ENCODE results near the gene PPP2CA. TPM values are rescaled to one million over a fixed set of nuclear protein-coding genes. Genes with fewer than 3 reads are reported as not detected.
A peak's percentile ranks its signal among the peaks of the same experiment; 100 is the strongest.

The PPP2CA gene
- total and polyA plus RNA-seq, 2 of the 13 experiments (the other 11 are each of a cell fraction or from before 2014, with no cell fraction given), result 82.4 to 171 TPM

DNA sequence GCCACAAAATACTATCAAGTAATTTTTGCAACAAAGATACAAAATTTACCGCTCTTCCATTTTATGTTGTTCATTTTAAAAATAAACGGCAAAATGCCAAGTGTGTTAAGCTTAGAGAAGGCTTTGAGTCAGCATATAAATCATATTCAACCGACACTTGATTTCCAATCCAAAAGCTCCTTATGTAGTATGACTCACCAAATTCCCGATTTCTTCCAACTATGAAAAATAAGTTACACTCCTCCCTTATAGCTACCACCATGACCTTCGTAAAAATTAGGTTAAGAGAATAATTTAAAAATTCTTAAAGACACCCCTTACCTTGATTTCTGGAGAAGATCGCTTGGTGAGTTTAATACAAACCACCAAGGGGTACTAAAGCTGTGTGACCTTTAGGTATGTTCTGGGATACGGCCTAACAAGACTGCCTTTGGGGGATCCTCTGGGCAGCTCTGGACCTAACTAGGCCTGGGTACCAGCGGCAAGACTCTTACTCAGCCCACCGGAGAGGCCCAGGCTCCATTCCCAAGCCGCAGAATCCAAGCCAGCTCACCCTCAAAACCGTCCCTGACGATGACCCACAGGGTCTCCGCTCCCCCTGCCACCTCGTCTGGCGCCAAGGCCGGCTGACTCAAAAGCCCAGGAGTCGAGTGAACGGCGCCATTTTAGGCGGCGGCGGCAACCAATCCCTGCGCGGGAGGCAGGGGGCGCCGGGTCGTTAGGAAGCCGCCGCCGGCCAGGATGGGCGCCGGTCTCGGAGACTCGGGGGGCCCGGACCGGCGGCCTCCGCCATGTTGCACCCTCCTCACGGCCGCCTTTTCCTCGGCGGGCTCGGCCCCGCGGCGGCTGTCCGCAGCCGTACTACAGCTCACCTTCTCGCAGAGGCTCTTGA lies 739 bp downstream of the PPP2CA start (continued):
- TF ChIP-seq, protein P1, sequence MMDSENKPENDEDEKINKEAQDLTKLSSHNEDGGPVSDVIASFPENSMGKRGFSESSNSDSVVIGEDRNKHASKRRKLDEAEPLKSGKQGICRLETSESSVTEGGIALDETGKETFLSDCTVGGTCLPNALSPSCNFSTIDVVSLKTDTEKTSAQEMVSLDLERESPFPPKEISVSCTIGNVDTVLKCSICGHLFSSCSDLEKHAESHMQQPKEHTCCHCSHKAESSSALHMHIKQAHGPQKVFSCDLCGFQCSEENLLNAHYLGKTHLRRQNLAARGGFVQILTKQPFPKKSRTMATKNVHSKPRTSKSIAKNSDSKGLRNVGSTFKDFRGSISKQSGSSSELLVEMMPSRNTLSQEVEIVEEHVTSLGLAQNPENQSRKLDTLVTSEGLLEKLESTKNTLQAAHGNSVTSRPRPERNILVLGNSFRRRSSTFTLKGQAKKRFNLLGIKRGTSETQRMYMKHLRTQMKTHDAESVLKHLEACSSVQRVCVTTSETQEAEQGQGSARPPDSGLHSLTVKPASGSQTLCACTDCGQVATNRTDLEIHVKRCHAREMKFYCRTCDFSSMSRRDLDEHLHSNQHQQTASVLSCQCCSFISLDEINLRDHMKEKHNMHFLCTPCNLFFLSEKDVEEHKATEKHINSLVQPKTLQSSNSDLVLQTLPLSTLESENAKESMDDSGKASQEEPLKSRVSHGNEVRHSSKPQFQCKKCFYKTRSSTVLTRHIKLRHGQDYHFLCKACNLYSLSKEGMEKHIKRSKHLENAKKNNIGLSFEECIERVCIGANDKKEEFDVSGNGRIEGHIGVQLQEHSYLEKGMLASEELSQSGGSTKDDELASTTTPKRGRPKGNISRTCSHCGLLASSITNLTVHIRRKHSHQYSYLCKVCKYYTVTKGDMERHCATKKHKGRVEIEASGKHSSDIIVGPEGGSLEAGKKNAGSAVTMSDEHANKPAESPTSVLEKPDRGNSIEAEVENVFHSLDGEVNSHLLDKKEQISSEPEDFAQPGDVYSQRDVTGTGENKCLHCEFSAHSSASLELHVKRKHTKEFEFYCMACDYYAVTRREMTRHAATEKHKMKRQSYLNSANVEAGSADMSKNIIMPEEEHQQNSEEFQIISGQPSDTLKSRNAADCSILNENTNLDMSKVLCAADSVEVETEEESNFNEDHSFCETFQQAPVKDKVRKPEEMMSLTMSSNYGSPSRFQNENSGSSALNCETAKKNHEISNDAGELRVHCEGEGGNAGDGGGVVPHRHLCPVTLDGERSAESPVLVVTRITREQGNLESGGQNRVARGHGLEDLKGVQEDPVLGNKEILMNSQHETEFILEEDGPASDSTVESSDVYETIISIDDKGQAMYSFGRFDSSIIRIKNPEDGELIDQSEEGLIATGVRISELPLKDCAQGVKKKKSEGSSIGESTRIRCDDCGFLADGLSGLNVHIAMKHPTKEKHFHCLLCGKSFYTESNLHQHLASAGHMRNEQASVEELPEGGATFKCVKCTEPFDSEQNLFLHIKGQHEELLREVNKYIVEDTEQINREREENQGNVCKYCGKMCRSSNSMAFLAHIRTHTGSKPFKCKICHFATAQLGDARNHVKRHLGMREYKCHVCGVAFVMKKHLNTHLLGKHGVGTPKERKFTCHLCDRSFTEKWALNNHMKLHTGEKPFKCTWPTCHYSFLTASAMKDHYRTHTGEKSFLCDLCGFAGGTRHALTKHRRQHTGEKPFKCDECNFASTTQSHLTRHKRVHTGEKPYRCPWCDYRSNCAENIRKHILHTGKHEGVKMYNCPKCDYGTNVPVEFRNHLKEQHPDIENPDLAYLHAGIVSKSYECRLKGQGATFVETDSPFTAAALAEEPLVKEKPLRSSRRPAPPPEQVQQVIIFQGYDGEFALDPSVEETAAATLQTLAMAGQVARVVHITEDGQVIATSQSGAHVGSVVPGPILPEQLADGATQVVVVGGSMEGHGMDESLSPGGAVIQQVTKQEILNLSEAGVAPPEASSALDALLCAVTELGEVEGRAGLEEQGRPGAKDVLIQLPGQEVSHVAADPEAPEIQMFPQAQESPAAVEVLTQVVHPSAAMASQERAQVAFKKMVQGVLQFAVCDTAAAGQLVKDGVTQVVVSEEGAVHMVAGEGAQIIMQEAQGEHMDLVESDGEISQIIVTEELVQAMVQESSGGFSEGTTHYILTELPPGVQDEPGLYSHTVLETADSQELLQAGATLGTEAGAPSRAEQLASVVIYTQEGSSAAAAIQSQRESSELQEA (CRISPR knock-in tag; IDR thresholded peaks at IDR 0.05; ENCODE audit: not compliant biosample characterization), result peak; percentile 64
- TF ChIP-seq SMAD9 (CRISPR knock-in tag; IDR thresholded peaks at IDR 0.05), result no peak; the same call in 1 of the 2 replicates
- peak; percentile 58; the same call in 1 of the 2 replicates for TF ChIP-seq POGZ (CRISPR knock-in tag; IDR thresholded peaks at IDR 0.05)
- 0 out of 2 replicates have a peak, but pooled peaks have one; percentile 86 for TF ChIP-seq CAMTA2 (CRISPR knock-in tag; IDR thresholded peaks at IDR 0.05; ENCODE audit: borderline replicate concordance)
- TF ChIP-seq NFYB (CRISPR knock-in tag; IDR thresholded peaks at IDR 0.05), result peak; percentile 59
- TF ChIP-seq CBFB (CRISPR knock-in tag; IDR thresholded peaks at IDR 0.05), result no peak
- TF ChIP-seq ERF (CRISPR knock-in tag; IDR thresholded peaks at IDR 0.05), result 0 out of 2 replicates have a peak, but pooled peaks have one; percentile 21
- TF ChIP-seq BORCS8-MEF2B (CRISPR knock-in tag; IDR thresholded peaks at IDR 0.05), result no peak
- TF ChIP-seq, protein P2, sequence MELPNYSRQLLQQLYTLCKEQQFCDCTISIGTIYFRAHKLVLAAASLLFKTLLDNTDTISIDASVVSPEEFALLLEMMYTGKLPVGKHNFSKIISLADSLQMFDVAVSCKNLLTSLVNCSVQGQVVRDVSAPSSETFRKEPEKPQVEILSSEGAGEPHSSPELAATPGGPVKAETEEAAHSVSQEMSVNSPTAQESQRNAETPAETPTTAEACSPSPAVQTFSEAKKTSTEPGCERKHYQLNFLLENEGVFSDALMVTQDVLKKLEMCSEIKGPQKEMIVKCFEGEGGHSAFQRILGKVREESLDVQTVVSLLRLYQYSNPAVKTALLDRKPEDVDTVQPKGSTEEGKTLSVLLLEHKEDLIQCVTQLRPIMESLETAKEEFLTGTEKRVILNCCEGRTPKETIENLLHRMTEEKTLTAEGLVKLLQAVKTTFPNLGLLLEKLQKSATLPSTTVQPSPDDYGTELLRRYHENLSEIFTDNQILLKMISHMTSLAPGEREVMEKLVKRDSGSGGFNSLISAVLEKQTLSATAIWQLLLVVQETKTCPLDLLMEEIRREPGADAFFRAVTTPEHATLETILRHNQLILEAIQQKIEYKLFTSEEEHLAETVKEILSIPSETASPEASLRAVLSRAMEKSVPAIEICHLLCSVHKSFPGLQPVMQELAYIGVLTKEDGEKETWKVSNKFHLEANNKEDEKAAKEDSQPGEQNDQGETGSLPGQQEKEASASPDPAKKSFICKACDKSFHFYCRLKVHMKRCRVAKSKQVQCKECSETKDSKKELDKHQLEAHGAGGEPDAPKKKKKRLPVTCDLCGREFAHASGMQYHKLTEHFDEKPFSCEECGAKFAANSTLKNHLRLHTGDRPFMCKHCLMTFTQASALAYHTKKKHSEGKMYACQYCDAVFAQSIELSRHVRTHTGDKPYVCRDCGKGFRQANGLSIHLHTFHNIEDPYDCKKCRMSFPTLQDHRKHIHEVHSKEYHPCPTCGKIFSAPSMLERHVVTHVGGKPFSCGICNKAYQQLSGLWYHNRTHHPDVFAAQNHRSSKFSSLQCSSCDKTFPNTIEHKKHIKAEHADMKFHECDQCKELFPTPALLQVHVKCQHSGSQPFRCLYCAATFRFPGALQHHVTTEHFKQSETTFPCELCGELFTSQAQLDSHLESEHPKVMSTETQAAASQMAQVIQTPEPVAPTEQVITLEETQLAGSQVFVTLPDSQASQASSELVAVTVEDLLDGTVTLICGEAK (IDR thresholded peaks at IDR 0.05), result no peak
- TF ChIP-seq, protein P2 (CRISPR knock-in tag; IDR thresholded peaks at IDR 0.05), result no peak
- TF ChIP-seq TAF1 (CRISPR knock-in tag; IDR thresholded peaks at IDR 0.05), result peak; percentile 16; the same call in 1 of the 2 replicates

All from HepG2 (cell line).